Hindlimb muscle (tissue), 1 donor: ENCODE results near the gene PTPN7. TPM values are rescaled to one million over a fixed set of nuclear protein-coding genes. Genes with fewer than 3 reads are reported as not detected.
"Not testable (repeated sequence)": the region's sequence is repeated elsewhere in the genome, so short reads cannot be mapped to it uniquely, and the experiment has no call there.

Experiments used
- DNase-seq: peaks from one replicate; pipeline ENCODE4 v3.0.0-alpha.2; 2013
- polyA plus RNA-seq: library from polyadenylated mRNA; unstranded; fragments of 120-200 nt; gene quantifications from one replicate; pipeline ENCODE4 v1.2.1, GENCODE V29; 2013; ENCODE audit not compliant: insufficient read length

PTPN7 gene
- polyA plus RNA-seq, 1 donor: 1.1 TPM

DNA sequence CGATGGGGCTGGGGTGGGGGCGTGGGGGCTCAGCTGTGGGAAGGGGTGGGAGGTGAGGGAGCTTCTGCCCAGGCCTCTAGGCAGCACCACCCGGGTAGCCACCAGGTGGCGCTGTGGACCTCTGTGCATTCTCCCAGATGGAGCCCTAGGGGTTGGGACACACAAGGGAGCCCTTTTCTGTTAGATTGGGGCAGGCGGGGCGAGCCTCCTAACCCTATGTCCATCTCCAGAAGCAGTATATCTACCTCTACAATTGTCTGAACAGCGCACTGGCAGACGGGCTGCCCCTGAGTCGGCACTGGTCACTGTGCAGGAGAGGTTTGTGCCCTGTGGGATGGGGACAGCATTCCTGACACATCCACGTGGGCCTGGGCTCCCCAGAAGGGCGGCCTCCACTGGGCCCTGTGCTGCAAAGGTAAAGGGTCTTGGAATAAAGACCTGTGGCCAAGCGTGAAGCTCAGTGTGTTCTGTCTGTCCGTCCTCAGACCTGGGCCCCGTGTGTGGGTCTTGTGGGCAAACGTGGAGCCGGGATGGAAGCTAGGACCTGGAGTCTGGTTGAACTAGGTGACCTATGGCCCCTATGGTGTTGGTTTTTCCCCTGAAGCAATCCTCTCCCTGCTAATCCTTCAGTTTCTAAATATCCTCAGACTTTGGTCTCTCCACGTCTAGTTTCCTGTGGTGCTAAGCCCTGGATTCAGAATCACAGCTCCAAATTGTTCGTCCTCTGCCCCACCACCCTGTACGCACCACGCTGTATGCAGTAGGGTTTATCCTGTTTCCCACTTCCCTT lies 28.8 kb upstream of the PTPN7 start:
- peak; percentile 44 for DNase-seq

DNA sequence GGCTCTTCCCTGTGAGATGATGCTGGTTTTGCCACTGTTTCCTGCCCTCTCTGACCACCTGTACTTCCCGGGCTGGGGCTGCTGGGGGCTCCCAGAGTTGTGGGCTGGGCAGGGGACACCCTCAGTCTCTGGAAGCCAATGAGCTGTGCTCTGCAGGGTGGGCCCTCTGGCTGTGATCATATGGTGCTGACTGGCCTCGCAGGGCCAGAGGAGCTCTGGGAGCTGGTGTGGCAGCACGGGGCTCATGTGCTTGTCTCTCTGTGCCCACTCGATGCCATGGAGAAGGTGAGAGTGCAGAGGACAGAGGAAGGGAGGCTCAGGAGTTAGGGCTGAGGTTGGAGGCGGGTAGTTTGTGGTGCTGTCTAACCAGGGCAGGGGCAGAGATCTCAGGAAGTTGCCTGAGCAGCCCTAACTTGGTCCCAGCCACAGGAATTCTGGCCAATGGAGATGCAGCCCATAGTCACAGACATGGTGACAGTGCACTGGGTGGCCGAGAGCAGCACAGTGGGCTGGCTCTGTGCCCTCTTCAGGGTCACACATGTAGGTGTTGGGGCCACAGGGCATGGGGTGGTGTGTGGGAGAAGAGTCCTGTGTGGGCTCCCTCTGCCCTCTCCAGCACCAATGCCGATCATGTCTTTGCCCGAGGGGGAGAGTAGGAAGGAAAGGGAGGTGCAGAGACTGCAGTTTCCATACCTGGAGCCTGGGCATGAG lies 27.4 kb upstream of the PTPN7 start:
- DNase-seq: no peak

DNA sequence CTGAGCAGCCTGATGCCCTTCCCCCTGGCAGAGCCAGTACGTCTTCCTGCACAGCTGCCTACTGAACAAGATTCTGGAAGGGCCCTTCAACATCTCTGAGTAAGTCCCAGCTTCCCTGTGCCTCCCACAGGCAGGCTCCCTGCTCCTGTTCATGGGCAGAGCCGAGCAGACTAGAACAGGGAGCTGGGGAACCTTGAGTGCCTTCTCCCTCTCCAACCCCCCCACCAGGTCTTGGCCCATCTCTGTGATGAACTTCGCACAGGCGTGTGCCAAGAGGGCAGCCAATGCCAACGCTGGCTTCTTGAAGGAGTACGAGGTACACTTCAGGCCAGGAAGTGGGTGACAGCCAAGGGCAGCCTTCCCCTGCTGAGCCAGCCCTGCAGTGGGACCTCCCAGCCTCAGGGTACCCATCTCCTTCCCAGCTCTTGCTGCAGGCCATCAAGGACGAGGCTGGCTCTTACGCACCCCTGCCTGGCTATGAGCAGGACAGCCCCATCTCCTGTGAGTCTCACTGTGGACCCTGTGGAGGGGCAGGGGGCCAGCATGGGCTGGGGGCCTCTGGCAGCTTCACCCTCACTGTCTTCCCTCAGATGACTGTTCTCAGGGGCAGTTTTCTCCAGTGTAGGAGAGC lies 26.8 kb upstream of the PTPN7 start:
- no peak for DNase-seq

DNA sequence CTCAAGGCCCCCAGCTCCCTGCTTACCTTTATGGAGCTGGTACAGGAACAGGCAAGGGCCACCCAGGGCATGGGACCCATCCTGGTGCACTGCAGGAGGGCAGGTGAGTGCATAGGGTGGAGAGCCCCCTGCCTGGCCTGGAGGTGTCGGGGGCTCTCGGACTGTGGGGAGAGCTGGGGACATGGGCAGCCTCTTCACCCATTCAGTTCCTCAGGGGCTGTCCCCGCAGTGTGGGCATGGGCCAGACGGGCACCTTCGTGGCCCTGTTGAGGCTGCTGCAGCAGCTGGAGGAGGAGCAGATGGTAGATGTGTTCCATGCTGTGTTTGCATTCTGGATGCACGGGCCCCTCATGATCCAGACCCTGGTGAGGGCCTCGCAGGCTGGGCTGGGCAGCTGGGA lies 25.9 kb upstream of the PTPN7 start:
- DNase-seq: no peak

DNA sequence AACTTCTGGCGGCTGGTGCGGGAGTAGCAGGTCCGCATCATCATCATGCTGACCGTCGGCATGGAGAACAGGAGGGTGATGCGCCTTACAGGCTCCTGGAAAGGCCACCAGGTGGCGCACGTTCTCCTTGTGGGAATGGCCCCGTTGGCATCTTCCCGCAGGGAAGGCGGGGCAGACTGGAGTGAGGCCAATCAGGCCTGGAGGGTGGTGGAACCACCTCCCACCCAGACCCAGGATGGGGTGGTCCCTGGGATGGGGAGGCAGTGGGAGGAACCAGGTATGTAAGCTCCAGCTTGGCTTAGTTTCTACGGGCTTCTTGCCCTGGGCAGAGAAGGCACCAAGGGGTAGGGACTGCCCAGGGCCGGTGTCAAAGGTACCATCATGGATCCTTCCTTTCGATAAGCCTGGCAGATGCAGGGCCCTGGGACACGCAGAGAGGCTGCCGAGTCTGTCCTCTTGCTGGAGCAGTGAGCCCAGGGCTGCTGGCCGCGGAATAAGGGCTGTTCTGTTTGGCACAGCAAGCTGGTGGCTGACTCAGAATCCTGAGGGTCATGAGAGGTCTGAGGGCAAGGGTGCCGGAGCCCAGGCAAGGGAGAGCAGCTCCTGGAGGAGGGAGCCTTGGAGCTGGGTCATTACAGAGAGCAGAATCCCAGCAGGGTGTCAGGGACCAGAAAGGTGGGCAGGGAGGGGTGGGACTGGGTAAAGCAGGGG lies 24.5 kb upstream of the PTPN7 start:
- peak; percentile 74 for DNase-seq

DNA sequence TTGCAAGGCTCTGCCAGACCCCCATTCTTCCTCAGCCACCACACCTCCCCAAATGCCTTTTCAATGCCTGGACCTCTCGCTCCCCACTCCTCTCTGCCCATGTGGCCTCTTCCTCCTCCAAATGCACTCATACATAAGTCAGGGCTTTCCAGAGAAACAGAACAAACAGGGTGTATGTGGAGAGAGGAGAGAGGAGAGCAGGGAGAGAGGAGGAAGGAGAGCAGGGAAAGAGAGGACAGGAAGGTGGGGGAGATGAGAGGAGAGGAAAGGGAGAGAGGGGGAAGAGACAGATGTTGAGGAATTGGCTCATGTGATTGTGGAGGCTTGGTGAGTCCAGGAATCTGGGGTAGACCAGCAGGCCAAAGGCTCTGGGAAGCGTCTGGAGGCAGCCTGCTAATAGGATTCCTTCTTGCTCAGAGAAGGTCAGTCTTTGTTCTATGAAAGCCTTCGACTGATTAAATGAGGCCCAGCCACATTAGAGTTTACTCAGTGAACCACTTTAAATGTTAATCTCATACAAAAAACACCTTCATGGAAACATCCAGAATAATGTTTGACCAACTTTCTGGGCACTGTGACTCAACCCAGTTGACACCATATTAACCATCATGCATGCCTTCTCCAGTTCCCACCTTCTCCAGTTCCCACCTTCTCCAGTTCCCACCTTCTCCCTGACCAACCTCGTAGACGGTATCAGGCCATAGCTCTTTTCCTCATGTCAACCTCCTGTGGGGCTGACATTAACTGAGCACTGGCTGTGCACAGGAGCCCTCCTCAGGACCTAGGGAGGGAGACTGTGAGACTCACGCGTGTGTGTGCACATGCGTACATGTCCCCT lies 21.9 kb upstream of the PTPN7 start:
- no peak for DNase-seq

DNA sequence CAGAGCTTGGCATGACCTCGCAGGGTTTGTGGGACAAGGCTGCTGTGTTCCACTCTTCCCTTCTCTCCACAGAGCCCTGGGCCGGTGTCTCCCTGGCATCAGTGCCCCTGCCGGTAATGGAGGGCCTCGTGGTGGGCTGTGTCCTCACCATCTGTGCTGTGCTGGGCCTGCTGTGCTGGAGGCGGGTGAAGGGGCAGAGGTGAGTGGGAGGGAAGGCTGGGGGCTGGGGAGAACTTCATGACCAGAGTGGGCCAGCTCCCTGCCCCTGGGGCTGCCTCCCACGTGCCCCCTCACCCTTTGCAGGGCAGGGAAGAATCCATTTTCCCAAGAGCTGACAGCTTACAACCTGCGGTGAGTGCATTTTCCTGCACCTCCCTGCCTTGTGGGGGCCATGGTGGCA lies 21.2 kb upstream of the PTPN7 start:
- no peak for DNase-seq

DNA sequence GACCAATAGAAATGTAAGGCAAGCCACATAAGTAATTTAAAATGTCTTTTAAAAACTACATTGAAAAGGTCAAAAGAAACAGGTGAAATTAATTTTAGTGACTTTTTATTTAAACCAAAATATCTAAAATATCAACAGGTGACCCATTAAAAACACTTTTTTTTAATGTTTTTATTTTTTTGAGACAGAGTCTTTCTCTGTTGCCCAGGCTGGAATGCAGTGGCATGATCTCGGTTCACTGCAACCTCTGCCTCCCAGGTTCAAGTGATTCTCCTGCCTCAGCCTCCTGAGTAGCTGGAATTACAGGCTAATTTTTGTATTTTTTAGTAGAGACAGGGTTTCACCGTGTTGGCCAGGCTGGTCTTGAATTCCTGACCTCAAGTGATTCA lies 20.3 kb upstream of the PTPN7 start:
- DNase-seq: not testable (repeated sequence)

DNA sequence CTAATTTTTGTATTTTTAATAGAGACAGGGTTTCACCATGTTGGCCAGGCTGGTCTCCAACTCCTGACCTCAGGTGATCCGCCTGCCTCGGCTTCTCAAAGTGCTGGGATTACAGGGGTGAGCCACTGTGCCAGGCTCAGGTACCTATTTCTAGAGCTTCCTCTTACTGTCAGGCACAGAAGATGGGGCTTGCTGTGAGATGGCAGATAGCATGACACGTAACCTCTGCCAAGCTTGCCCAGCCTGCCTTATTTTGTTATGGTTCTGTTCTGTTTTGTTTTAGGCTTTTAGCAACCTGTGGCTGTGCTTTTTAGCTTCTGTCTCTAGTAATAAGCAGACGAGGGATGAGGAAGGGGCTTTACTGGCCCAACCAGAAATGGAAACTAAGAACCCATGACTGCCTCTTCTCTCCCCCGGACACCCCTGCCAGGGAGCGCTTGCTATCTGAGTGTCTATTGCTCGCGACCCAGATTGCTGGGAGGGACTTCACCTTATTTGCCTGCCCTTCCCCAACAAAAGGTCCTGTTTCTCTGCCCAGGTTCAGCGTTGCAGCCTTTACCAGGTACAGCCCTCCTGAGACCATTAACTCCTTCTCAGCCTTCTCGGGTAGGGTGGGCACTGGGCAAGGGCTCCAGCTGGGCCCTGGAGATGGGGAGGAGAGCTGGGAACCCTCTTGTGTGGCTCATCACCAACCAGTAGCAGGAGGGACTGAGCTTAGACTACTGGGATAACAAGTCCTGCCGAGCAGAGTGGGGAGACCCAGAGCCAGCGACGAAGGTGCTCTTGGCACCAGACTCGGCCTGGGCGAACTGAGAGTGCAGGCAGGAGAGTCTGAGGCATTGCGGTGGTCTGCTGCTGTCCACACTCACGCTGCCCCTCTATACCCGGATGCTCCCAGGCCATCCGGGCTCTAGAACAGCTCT lies 19.7 kb upstream of the PTPN7 start:
- DNase-seq: no peak

DNA sequence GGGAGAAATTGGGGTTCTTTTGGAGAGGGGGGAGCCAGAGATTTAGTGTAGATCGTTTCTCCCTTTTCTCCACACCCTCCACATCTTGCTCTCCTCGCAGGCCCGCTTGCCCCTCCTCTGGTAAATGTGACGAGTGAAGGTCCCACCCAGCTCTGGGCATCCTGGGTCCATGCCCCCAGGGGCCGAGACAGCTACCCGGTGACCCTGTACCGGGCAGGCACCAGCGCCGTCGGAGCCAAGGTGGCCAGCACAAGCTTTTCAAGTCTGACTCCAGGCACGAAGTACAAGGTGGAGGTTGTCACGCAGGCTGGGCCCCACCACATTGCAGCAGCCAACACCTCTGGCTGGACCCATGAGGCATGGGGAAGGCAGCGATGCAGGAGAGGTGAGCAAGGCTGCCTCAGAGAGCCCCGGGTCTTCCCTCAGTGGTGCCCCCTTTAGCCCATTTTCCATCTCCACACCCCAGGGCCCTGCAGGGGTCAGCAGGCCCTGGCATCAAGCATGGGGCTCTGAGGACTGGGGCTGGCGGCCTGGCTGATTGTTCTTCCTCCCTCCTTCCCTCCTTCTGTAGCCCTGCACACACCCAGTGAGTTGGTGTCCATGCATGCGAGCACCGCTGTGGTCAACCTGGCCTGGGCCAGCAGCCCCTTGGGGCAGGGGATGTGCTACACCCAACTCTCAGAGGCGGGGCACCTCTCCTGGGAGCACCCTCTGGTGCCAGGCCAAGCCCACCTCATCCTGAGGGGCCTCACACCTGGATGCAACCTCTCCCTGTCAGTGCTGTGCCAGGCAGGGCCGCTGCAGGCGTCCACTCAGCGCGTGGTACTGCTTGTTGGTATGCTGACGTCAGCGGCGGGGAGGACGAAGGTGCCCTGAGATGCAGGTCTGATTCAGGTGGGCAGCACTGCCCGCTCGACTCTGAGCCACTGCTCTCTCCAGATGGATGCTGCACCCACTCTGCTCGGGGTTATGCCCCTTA lies 16.8 kb upstream of the PTPN7 start:
- DNase-seq: no peak

DNA sequence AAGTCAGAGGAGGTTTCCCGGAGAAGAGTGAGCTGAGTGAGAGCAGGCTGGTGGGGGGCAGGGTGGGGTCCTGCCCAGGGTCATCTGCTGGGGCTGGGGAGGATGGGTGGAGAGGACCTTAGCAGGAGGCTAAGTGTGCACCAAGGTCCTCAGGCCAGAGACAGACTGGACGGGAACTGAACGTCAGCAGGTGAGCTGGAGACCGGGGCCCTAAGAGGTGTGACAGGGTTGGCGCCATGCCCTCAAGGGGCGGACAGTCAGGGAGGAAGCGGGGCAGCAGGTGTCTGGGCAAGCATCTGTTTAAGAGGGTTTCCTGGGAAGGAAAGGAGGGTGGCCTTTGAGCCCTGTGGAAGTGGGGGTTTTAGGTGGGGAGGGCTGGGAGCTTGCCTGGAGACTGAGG lies 13.6 kb upstream of the PTPN7 start:
- DNase-seq: no peak

DNA sequence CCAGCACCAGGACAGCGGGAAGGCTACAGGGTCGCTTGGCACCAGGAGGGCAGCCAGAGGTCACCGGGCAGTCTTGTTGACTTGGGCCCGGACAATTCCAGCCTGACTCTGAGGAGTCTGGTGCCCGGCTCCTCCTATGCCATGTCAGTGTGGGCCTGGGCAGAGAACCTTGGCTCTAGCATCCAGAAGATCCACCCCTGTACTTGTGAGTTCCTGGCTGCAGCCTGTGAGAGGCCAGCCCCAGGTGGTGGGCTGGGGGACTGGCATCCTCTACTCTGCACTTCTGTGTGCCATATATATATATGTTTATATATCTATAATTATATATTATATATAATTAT lies 11.6 kb upstream of the PTPN7 start:
- DNase-seq: no peak

DNA sequence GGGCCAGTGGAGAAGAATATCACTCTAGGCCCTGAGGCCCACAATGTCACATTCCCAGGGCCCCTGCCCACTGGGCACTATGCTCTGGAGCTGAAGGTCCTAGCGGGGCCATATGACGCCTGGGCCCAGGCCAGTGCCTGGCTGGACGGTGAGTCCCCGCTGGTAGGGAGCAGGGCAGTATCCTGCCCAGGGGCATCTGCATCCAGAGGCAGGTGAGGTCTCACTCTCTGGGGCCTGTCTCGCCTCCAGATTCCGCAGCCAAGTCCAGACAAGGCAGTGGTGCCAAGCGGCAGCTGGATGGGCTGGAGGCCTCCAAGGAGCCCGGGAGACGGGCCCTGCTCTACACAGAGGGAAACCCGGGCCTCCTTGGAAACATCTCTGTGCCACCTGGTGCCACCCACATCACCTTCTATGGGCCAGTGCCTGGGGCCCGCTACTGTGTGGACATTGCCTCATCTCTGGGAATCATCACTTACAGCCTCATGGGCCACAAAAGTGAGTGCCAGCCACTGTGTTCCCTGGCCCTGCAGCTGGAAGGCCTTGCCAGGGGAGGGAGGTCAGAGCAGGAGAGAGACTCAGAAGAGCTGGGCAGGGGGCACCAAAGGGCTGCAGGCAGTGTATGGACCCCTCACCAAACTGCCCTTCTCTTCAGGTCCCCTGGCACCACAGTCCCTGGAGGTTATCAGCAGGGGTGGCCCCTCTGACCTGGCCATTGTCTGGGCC lies 11.1 kb upstream of the PTPN7 start:
- DNase-seq: no peak

DNA sequence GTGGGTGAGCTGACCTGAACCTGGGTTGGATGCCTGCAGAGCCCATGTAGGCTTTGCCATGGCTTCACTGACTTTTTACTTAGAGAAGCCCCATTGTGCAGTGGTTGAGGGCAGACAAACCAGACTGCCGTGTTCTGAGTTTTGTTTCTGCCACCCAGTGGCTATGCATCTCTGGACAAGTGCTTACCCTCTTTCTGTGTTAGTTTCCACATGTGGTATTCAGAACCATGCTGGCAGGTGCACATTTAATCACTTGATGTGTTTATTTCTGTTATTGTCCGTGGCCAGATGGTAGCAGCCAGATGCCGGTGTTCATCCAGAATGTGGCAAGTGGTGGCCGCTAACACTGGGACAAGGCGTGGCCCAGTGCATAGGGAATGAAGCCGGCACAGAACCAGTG lies 10.3 kb upstream of the PTPN7 start:
- no peak for DNase-seq

DNA sequence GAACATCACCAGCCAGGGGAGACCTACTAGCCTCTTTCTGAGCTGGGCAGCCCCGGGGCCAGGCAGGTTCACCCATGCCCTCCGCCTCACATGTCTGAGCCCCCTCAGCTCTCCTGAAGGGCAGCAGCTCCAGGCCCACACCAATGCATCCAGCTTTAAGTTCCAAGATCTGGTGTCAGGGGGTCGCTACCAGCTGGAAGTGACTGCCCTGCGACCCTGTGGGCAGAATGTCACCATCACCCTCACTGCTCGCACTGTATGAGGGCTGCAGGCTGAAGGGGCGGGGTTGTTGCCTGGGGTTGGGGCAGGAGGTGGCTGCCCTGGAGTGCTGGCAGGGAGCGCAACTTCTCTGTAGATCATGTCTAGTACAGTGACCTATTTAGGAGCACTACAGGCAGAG lies 8.5 kb upstream of the PTPN7 start:
- no peak for DNase-seq

DNA sequence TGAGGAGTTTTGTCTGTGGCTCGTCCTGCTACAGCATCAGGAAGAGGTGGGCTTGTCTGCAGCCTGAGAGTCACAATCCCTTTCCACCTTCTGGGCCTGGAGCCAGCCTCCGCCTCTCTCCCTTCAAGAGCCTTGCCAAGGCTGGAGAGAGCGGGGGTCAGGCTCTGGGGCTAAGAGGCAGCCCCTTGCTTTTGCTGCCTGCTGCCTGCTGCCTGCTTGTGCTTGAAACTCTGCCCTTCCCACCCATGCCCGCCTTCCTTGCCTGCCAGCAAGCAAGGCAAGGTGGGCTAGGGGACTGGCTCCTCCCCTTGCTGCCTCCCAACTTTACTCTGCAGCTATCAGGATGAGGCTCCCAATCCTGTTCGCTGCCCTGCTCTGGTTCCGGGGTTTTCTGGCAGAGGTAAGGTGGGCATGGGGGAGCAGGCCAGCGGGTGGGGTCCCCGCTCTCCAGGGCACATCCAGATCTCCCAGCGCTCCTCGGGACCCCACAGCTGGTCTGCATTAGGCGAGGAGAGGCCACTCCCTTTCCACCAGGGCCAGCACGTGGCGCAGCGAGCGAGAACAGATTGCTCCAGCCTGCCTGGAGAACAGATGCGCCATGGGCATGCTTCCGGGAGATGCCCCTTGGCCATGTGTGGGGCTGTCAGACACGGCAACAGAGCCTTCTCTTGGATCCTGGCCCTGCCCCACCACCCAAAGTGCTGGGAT lies 7.5 kb upstream of the PTPN7 start:
- peak; percentile 50 for DNase-seq

DNA sequence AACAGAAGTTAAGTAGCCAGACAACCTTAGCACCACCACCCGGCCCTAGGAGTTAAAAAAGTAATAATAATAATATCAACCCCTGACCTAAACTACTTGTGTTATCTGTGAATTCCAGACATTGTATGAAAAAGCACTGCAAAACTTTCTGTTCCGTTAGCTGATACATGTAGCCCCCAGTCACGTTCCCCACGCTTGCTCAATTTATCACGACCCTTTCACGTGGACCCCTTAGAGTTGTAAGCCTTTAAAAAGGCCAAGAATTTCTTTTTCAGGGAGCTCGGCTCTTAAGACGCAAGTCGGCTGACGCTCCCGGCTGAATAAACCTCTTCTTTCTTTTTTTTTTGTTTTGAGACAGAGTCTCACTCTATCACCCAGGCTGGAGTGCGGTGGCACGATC lies 6.7 kb upstream of the PTPN7 start:
- DNase-seq: not testable (repeated sequence)
